HG02938 (cell line): ENCODE results near the gene SCAP.

Source experiments
- ATAC-seq: cut with Tn5 transposase; IDR thresholded peaks from one replicate; pipeline ENCODE4 v1.9.1; 2021; ENCODE audit warnings: mild to moderate bottlenecking, moderate library complexity; ENCODE audit not compliant: unreplicated experiment

SCAP gene

DNA sequence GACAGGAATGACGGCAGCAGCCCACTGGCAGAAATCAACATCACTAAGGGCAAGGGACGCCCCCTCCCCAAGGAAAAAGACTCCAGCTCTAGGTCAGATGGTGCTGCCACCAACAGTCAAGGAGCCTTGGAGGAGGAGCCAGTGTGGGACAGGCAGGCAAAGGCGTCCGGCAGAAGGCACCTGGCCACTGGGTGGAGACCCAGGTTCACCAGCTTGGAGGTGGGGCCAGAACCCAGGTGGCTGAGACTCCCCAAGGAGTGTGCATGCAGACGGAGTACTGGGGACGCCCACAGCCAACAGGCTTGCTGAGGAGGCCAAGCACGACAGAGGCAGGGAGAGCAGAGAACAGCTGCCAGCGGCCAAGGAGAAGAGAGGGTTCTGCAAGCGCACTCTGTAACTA, 59.7 kb downstream of the SCAP start:
- no peak for ATAC-seq

- ATAC-seq, result no peak
Measured at GRCh38 chr3:47414666-47415587, 60.8 kb downstream of the SCAP start.

- ATAC-seq, result no peak
Measured at GRCh38 chr3:47414161-47414564, 61.6 kb downstream of the SCAP start.

GRCh38 chr3:47413751-47414150, 62.0 kb downstream of the SCAP start:
- no peak for ATAC-seq

DNA sequence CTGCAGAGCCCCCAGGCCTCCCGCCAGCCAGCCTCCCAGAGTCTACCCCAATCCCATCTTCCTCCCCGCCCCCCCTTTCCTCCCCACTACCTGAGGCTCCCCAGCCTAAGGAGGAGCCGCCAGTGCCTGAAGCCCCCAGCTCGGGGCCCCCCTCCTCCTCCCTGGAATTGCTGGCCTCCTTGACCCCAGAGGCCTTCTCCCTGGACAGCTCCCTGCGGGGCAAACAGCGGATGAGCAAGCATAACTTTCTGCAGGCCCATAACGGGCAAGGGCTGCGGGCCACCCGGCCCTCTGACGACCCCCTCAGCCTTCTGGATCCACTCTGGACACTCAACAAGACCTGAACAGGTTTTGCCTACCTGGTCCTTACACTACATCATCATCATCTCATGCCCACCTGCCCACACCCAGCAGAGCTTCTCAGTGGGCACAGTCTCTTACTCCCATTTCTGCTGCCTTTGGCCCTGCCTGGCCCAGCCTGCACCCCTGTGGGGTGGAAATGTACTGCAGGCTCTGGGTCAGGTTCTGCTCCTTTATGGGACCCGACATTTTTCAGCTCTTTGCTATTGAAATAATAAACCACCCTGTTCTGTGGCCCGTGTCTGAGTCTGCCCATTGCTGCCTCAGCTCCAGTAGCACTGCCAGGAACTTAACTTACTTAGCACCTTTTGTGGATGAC, 62.8 kb downstream of the SCAP start:
- no peak for ATAC-seq

DNA sequence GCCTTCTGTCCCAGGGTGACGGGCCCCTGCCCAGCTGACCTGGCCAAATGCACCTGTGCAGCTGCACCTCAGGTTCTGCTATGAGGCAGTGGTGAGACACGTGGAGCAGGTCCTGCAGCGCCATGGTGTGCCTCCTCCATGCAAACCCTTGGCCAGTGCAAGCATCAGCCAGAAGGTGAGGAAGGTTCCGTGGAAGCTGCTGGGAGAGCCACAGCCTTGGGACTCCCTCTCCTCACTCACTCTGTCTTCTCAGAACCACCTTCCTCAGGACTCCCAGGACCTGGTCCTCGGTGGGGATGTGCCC, 63.3 kb downstream of the SCAP start:
- ATAC-seq, result no peak

DNA sequence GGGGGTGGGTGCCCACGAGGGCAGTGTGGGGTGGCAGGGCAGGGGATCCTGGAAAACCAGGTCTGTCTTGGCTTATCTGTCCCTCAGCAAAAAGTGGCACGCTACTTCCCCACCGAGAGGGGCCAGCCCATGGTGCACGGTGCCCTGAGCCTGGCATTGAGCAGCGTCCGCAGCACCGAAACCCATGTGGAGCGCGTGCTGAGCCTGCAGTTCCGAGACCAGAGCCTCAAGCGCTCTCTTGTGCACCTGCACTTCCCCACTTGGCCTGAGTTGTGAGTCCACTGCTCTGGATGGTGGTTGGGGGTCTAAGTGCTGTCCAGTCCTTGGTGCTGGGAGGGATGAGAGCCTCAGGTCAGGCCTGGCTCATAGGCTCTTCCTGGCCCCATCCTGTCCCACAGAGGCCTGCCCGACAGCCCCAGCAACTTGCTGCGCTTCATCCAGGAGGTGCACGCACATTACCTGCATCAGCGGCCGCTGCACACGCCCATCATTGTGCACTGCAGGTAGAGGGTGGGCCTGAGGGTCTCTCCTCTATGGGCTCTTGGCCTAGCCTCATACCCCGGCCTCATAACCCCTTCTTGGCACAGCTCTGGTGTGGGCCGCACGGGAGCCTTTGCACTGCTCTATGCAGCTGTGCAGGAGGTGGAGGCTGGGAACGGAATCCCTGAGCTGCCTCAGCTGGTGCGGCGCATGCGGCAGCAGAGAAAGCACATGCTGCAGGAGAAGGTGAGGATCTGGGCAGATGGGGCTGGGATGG, 63.9 kb downstream of the SCAP start:
- ATAC-seq, result no peak

DNA sequence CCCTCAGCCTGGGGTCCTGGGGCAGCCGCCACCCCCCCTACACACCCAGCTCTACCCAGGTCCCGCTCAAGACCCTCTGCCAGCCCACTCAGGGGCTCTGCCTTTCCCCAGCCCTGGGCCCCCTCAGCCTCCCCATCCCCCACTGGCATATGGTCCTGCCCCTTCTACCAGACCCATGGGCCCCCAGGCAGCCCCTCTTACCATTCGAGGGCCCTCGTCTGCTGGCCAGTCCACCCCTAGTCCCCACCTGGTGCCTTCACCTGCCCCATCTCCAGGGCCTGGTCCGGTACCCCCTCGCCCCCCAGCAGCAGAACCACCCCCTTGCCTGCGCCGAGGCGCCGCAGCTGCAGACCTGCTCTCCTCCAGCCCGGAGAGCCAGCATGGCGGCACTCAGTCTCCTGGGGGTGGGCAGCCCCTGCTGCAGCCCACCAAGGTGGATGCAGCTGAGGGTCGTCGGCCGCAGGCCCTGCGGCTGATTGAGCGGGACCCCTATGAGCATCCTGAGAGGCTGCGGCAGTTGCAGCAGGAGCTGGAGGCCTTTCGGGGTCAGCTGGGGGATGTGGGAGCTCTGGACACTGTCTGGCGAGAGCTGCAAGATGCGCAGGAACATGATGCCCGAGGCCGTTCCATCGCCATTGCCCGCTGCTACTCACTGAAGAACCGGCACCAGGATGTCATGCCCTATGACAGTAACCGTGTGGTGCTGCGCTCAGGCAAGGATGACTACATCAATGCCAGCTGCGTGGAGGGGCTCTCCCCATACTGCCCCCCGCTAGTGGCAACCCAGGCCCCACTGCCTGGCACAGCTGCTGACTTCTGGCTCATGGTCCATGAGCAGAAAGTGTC, 64.7 kb downstream of the SCAP start:
- no peak for ATAC-seq

DNA sequence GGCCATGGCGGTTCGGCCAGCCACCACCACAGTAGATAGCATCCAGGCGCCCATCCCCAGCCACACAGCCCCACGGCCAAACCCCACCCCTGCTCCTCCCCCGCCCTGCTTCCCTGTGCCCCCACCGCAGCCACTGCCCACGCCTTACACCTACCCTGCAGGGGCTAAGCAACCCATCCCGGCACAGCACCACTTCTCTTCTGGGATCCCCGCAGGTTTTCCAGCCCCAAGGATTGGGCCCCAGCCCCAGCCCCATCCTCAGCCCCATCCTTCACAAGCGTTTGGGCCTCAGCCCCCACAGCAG, 65.4 kb downstream of the SCAP start:
- no peak for ATAC-seq

DNA sequence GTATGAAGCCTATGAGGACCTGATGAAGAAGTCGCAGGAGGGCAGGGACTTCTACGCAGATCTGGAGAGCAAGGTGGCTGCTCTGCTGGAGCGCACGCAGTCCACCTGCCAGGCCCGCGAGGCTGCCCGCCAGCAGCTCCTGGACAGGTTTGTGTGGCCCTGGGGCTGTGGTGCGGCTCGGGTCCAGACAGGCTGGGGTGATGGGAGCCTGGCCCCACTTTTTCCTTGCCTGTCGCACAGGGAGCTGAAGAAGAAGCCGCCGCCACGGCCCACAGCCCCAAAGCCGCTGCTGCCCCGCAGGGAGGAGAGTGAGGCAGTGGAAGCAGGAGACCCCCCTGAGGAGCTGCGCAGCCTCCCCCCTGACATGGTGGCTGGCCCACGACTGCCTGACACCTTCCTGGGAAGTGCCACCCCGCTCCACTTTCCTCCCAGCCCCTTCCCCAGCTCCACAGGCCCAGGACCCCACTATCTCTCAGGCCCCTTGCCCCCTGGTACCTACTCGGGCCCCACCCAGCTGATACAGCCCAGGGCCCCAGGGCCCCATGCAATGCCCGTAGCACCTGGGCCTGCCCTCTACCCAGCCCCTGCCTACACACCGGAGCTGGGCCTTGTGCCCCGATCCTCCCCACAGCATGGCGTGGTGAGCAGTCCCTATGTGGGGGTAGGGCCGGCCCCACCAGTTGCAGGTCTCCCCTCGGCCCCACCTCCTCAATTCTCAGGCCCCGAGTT, 65.9 kb downstream of the SCAP start:
- no peak for ATAC-seq

GRCh38 chr3:47409284-47409683, 66.5 kb downstream of the SCAP start:
- no peak for ATAC-seq

DNA sequence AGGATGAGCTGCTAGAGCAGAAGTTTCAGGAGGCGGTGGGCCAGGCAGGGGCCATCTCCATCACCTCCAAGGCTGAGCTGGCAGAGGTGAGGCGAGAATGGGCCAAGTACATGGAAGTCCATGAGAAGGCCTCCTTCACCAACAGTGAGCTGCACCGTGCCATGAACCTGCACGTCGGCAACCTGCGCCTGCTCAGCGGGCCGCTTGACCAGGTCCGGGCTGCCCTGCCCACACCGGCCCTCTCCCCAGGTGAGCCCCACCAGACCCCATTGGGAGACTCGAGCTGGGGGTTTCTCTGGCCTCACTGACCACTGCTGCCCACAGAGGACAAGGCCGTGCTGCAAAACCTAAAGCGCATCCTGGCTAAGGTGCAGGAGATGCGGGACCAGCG, 66.9 kb downstream of the SCAP start:
- no peak for ATAC-seq

DNA sequence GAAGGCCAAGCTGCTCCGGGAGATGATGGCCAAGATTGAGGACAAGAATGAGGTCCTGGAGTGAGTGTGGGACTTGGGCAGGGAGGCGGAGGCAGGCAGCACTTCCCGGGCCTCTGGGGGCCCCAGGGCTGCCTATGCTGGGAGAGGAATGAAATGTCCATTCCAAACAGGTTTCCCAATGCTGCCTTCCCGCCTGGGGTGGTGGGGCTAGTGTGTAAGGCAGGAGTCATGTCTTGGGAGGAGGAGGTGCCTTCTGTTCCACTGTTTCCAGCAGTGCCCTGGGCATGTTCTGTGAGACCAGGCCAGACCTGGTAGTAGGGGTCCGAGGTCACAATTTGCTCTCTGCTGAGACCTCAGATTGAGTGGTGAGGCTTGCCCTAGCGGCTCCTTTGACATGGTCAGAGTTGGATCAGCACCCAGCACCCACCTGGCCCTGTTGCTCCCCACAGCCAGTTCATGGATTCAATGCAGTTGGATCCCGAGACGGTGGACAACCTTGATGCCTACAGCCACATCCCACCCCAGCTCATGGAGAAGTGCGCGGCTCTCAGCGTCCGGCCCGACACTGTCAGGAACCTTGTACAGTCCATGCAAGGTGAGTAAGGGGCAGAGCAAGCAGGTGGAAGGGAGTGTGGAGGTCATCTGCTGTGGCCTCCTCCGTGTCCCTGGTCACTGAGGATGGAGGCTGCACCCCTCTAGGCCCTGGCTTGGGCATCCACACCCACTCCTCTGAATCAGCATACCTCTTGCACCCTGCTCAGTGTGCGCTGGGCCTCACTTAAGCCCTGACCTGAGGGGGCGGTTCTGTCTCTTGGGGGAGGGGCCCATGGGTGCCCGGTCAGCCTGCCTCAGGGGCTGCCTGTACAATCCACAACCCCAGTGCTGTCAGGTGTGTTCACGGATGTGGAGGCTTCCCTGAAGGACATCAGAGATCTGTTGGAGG, 67.6 kb downstream of the SCAP start:
- ATAC-seq, result no peak

DNA sequence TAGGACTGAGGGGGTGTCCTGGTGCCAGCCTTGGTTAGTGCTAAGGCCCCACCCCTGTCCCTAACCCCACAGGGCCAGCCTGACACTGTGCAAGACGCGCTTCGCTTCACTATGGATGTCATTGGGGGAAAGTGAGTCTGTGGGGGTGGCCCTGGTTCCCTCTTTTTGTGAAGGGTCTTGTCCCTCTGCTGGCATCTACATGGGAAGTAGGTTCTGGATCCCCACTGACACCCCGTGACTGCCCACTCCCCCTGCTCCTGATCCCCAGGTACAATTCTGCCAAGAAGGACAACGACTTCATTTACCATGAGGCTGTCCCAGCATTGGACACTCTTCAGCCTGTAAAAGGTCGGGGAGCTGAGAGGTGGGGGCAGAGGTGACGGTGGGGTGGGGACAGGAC, 68.5 kb downstream of the SCAP start:
- ATAC-seq, result no peak

DNA sequence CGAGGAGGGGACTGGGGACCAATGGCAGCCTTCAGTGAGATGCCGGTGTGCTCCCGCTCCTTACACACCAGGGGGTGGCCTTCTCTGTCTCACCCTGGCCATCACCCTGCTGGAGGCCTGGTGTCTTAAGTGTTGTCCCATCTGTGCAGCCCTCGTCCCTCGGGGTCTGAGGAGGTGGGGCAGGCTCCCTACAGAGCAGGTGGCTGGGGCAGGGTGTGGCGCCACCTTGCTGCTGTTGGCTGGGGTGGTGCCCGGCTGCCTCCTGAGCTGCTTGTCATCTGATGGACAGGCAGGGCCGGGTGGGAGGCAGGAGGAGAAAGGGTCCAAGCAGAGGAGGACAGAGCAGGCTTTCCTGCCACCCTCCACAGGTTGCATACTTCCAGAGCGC, 69.0 kb downstream of the SCAP start:
- no peak for ATAC-seq

DNA sequence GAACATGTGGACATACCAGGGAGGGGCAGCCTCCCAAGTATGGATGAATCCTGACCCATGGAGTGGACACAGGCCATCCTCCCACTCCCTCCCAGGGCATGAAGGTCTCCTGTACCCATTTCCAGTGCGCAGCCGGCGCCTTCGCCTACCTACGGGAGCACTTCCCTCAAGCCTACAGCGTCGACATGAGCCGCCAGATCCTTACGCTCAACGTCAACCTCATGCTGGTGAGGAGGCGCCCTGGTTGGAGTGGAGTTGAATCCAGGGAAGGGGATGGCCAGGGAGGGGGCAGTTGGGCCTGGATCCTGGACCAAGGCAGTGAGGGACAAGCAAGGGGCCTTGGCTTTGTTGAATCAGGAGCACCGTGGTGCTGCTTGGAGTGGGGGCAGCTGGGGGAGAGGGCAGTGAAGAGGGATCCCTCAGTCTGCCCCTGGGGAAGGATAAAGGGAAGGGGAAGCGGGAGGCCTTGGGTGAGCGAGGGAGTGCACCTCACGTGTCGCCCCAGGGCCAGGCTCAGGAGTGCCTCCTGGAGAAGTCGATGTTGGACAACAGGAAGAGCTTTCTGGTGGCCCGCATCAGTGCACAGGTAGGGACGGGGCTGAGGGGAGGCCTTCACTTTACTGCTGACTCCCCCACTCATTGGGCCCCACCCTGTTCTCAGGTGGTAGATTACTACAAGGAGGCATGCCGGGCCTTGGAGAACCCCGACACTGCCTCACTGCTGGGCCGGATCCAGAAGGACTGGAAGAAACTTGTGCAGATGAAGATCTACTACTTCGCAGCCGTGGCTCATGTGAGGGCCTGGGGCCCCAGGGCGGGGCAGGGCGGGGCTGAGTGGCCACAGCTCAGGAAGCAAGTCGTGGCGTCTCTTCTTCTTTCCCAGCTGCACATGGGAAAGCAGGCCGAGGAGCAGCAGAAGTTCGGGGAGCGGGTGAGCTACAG, 69.7 kb downstream of the SCAP start:
- no peak for ATAC-seq

DNA sequence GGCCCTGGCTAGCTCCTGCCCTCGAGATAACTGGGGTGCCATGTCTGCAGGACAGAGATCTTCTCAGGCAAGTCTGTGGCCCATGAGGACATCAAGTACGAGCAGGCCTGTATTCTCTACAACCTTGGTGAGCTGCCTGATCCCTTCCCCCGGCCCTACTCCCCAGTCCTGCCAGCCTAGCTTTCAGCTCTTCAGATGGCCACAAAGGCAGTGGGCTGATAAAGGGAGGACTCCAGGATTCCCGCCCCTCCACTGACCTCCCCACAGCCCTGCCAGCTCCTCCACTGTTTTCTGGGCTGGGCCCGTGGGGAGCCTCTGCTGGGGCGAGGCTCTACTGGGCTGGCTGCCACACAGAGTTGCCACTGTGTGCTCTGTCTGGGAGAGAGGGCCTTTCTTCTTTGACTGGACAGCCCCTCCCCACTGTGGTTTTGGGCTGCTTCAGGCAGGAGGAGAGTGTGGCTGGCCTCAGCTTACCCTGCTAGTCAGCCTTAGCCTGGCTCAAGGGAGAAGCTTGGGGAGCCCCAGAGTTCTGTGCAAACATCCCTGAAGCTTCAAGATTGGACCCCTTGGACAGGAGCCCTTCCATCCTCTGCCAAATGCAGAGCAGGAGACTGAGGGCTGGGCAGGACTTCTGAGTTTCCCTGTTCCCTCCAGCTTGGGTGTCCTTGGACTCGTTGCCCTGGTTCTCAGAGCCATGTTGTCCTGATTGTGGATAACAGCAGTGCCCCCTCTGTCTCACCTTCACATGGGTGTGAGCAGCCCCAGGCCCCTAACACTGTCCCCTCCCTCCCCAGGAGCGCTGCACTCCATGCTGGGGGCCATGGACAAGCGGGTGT, 70.6 kb downstream of the SCAP start:
- no peak for ATAC-seq
